Mesenchymal stem cell (in vitro differentiated cells and primary cell): ENCODE data around the gene MKNK2.

Experiments
- DNase-seq: peaks from one replicate; pipeline ENCODE4 v3.0.0-alpha.2; 2013
- H2AFZ ChIP-seq: one replicate; pipeline ENCODE4 v1.6.1; 2013; ENCODE audit warnings: low read depth, mild to moderate bottlenecking, control low read depth, inconsistent platforms, low read length, moderate library complexity
- H2AK5ac ChIP-seq: 2 replicates; pipeline ENCODE4 v1.6.1; 2013; ENCODE audit warnings: low read length, moderate library complexity, mild to moderate bottlenecking, inconsistent platforms; ENCODE audit not compliant: severe bottlenecking
- H2BK120ac ChIP-seq: one replicate; pipeline ENCODE4 v1.6.1; 2013; ENCODE audit warnings: low read depth, mild to moderate bottlenecking, inconsistent platforms, low read length, moderate library complexity
- H2BK12ac ChIP-seq, 2 experiments: one replicate each; pipeline ENCODE4 v1.6.1; 2013; ENCODE audit warnings: inconsistent platforms in 2 of 2, low read length in 2 of 2, mild to moderate bottlenecking in 2 of 2, moderate library complexity in 2 of 2, control low read depth in 1 of 2
- H2BK15ac ChIP-seq: one replicate; pipeline ENCODE4 v1.6.1; 2013; ENCODE audit warnings: mild to moderate bottlenecking, low read depth, inconsistent platforms; ENCODE audit not compliant: poor library complexity, severe bottlenecking
- H2BK5ac ChIP-seq: 2 replicates; pipeline ENCODE4 v1.6.1; 2013; ENCODE audit warnings: low read depth, mild to moderate bottlenecking, low read length, control low read depth, inconsistent platforms; ENCODE audit not compliant: poor library complexity, severe bottlenecking
- H3K14ac ChIP-seq, 2 experiments: one replicate each; pipeline ENCODE4 v1.6.1; 2013; ENCODE audit warnings: inconsistent platforms in 2 of 2, low read length in 2 of 2, control low read depth in 1 of 2, mild to moderate bottlenecking in 1 of 2, moderate library complexity in 1 of 2
- H3K18ac ChIP-seq, 2 experiments: one replicate each; pipeline ENCODE4 v1.6.1; 2013; ENCODE audit warnings: inconsistent platforms in 2 of 2, low read length in 2 of 2, control low read depth in 1 of 2, low read depth in 1 of 2, mild to moderate bottlenecking in 1 of 2
- H3K23ac ChIP-seq, 2 experiments: one replicate each; pipeline ENCODE4 v1.6.1; 2013; ENCODE audit warnings: inconsistent platforms in 2 of 2, low read length in 2 of 2, mild to moderate bottlenecking in 2 of 2, moderate library complexity in 2 of 2, control low read depth in 1 of 2
- H3K27ac ChIP-seq: 2 replicates; pipeline ENCODE4 v1.5.1; 2013; ENCODE audit warnings: mild to moderate bottlenecking, moderate library complexity, low read length, control low read depth, inconsistent platforms; ENCODE audit not compliant: poor library complexity, severe bottlenecking
- H3K27me3 ChIP-seq, 2 experiments: 2 replicates each; pipeline versions ENCODE4 v1.6.1 to v1.7.0; 2013; ENCODE audit warnings: low read length in 2 of 2, mild to moderate bottlenecking in 2 of 2, moderate library complexity in 2 of 2, control low read depth in 1 of 2, inconsistent platforms in 1 of 2; ENCODE audit not compliant: control insufficient read depth in 1 of 2, insufficient read depth in 1 of 2
- H3K36me3 ChIP-seq, 2 experiments: 2 replicates each; pipeline versions ENCODE4 v1.6.1 to v1.7.0; 2013; ENCODE audit warnings: low read length in 2 of 2, control low read depth in 1 of 2, inconsistent platforms in 1 of 2, low read depth in 1 of 2, mild to moderate bottlenecking in 1 of 2; ENCODE audit not compliant: insufficient read depth in 2 of 2, control insufficient read depth in 1 of 2
- H3K4ac ChIP-seq, 2 experiments: one replicate each; pipeline ENCODE4 v1.6.1; 2013; ENCODE audit warnings: inconsistent platforms in 2 of 2, low read length in 2 of 2, mild to moderate bottlenecking in 2 of 2, moderate library complexity in 2 of 2, control low read depth in 1 of 2, low read depth in 1 of 2
- H3K4me1 ChIP-seq: 2 replicates; pipeline ENCODE4 v1.6.1; 2013; ENCODE audit warnings: low read depth, low read length, control low read depth; ENCODE audit not compliant: control insufficient read depth, insufficient read depth
- H3K4me2 ChIP-seq: 2 replicates; pipeline ENCODE4 v1.6.1; 2013; ENCODE audit warnings: low read length, mild to moderate bottlenecking, inconsistent platforms; ENCODE audit not compliant: poor library complexity, severe bottlenecking
- H3K4me3 ChIP-seq, 2 experiments: 2 replicates each; pipeline versions ENCODE4 v1.5.1 to v1.7.0; 2013; ENCODE audit warnings: low read length in 2 of 2, mild to moderate bottlenecking in 2 of 2, control low read depth in 1 of 2, low read depth in 1 of 2; ENCODE audit not compliant: insufficient read depth in 1 of 2
- H3K79me1 ChIP-seq: replicated peaks from 2 replicates; pipeline ENCODE4 v1.6.1; 2013; ENCODE audit warnings: mild to moderate bottlenecking, control low read depth, low read length, inconsistent platforms; ENCODE audit not compliant: poor library complexity, severe bottlenecking
- H3K9ac ChIP-seq: 2 replicates; pipeline ENCODE4 v1.7.0; 2013; ENCODE audit warnings: mild to moderate bottlenecking, low read length, moderate library complexity
- H3K9me3 ChIP-seq: 2 replicates; pipeline ENCODE4 v1.7.0; 2013; ENCODE audit warnings: mild to moderate bottlenecking, low read length; ENCODE audit not compliant: control insufficient read depth
- H4K8ac ChIP-seq: one replicate; pipeline ENCODE4 v1.6.1; 2013; ENCODE audit warnings: inconsistent platforms, mild to moderate bottlenecking, low read length, moderate library complexity
- H4K91ac ChIP-seq: one replicate; pipeline ENCODE4 v1.6.1; 2013; ENCODE audit warnings: mild to moderate bottlenecking, low read length, inconsistent platforms
- WGBS: methylation state at CpG from one replicate; pipeline ENCODE4 v1.1.7; 2013; ENCODE audit warnings: mixed read lengths; 5-methylcytosine and 5-hydroxymethylcytosine counted together

MKNK2 gene

GRCh38 chr19:2033115-2033824 lies 17.8 kb downstream of the MKNK2 start:
- Histone ChIP-seq H3K27ac (no peak overlapping the region), H3K4ac (peak overlapping the region in 1 of 2 experiments; percentile 19), H2BK15ac (peak overlapping the region; percentile 92), H3K4me2 (no peak overlapping the region), H3K9ac (no peak overlapping the region), H3K23ac (no peak overlapping the region), H4K8ac (no peak overlapping the region), H3K27me3 (no peaks in the 10 kb centered on the region), H4K91ac (no peak overlapping the region), H3K18ac (no peak overlapping the region), H3K14ac (no peak overlapping the region), H2BK12ac (peak overlapping the region; percentile 46 to 56), H2BK5ac (no peak overlapping the region), H2BK120ac (no peak overlapping the region), H2AK5ac (peak overlapping the region; percentile 10), H3K36me3 (peaks cover 6 to 10% of the 10 kb centered on the region in 2 experiments), H3K79me1 (peaks cover 2% of the 10 kb centered on the region), H2AFZ (no peak overlapping the region), H3K4me3 (no peak overlapping the region), H3K9me3 (no peaks in the 10 kb centered on the region), H3K4me1 (peaks cover 24% of the 10 kb centered on the region)
- WGBS: 97% methylated on average over 6 of the region's 6 CpGs
- no peak for DNase-seq

- H3K4ac ChIP-seq: peak overlapping the region; percentile 55 to 60
- no peaks in the 10 kb centered on the region for H3K27me3 ChIP-seq
- peak overlapping the region; percentile 76 to 92 for H2BK12ac ChIP-seq
- peak overlapping the region; percentile 78 for H3K27ac ChIP-seq
- peak overlapping the region; percentile 94 for H4K8ac ChIP-seq
- H4K91ac ChIP-seq: peak overlapping the region; percentile 97
- peaks cover 0 to 2% of the 10 kb centered on the region in 2 experiments for H3K36me3 ChIP-seq
- peak overlapping the region; percentile 58 for H3K4me2 ChIP-seq
- peak overlapping the region; percentile 74 for H2BK5ac ChIP-seq
- no peaks in the 10 kb centered on the region for H3K9me3 ChIP-seq
- peaks cover 25% of the 10 kb centered on the region for H3K4me1 ChIP-seq
- peak overlapping the region; percentile 86 for H2BK120ac ChIP-seq
- H3K18ac ChIP-seq: peak overlapping the region; percentile 85 to 95
- 36% methylated on average over 19 of the region's 19 CpGs for WGBS
- H2AK5ac ChIP-seq: no peak overlapping the region
- peak overlapping the region; percentile 67 for H3K9ac ChIP-seq
- peak; percentile 81 for DNase-seq
- peak overlapping the region; percentile 95 for H2BK15ac ChIP-seq
- H3K4me3 ChIP-seq: peak overlapping the region in 1 of 2 experiments; percentile 42
- no peak overlapping the region for H3K23ac ChIP-seq
- H3K79me1 ChIP-seq: no peaks in the 10 kb centered on the region
- H3K14ac ChIP-seq: no peak overlapping the region
- H2AFZ ChIP-seq: no peak overlapping the region
Measured at GRCh38 chr19:2032296-2032941, 18.6 kb downstream of the MKNK2 start.

GRCh38 chr19:2027361-2027760 lies 23.7 kb downstream of the MKNK2 start:
- peaks cover 3% of the 10 kb centered on the region for H3K9me3 ChIP-seq
- no peaks in the 10 kb centered on the region for H3K36me3 ChIP-seq
- no peak overlapping the region for H2BK12ac ChIP-seq
- H3K79me1 ChIP-seq: no peaks in the 10 kb centered on the region
- H3K27me3 ChIP-seq: no peaks in the 10 kb centered on the region
- 89% methylated on average over 8 of the region's 9 CpGs for WGBS
- no peak overlapping the region for H3K18ac ChIP-seq
- peak; percentile 29 for DNase-seq
- H2BK120ac ChIP-seq: no peak overlapping the region
- peaks cover 15% of the 10 kb centered on the region for H3K4me1 ChIP-seq
- H2AK5ac ChIP-seq: no peak overlapping the region
- no peak overlapping the region for H2AFZ ChIP-seq
- no peak overlapping the region for H3K14ac ChIP-seq
- H3K9ac ChIP-seq: peak overlapping the region; percentile 59
- H3K27ac ChIP-seq: no peak overlapping the region
- H3K23ac ChIP-seq: no peak overlapping the region
- peak overlapping the region in 1 of 2 experiments; percentile 53 for H3K4me3 ChIP-seq
- no peak overlapping the region for H3K4me2 ChIP-seq
- no peak overlapping the region for H2BK5ac ChIP-seq
- H4K8ac ChIP-seq: no peak overlapping the region
- H4K91ac ChIP-seq: no peak overlapping the region
- no peak overlapping the region for H2BK15ac ChIP-seq
- H3K4ac ChIP-seq: no peak overlapping the region

GRCh38 chr19:2026770-2027169 lies 24.3 kb downstream of the MKNK2 start:
- Histone ChIP-seq H3K9ac (peak overlapping the region; percentile 59), H3K4me2 (no peak overlapping the region), H4K91ac (no peak overlapping the region), H2BK15ac (no peak overlapping the region), H3K18ac (no peak overlapping the region), H4K8ac (no peak overlapping the region), H2BK120ac (no peak overlapping the region), H3K27me3 (peaks cover 0 to under 1% of the 10 kb centered on the region in 2 experiments), H2BK12ac (no peak overlapping the region), H3K36me3 (no peaks in the 10 kb centered on the region), H3K27ac (no peak overlapping the region), H3K79me1 (no peaks in the 10 kb centered on the region), H3K4me3 (peak overlapping the region in 1 of 2 experiments; percentile 53), H2BK5ac (no peak overlapping the region), H3K4ac (no peak overlapping the region), H3K4me1 (peaks cover 10% of the 10 kb centered on the region), H3K9me3 (peaks cover 3% of the 10 kb centered on the region), H2AK5ac (no peak overlapping the region), H3K14ac (no peak overlapping the region), H2AFZ (no peak overlapping the region), H3K23ac (no peak overlapping the region)
- WGBS: 96% methylated on average over 10 of the region's 10 CpGs
- DNase-seq: no peak
